ENCODE data around the gene TBC1D21.

TBC1D21 gene

GRCh38 chr15:73924171-73924921, 51.0 kb downstream of the TBC1D21 start:
- TF ChIP-seq JUND (IDR thresholded peaks at IDR 0.05; ENCODE audit: low read depth), result no peak
- DNase-seq (ENCODE audit: low read depth in 1 of 2, low spot score in 1 of 2), result no peak
- in situ Hi-C loops (cut with HindIII; ENCODE audit: low pct_unique_long_range_greater_than_20kb, low sequenced_read_pairs), result no loop called here

GRCh38 chr15:73925848-73926218, 52.5 kb downstream of the TBC1D21 start:
- DNase-seq (ENCODE audit: low read depth in 1 of 2, low spot score in 1 of 2), result no peak
- no peak for TF ChIP-seq JUND (IDR thresholded peaks at IDR 0.05; ENCODE audit: low read depth)
- in situ Hi-C loops (cut with HindIII; ENCODE audit: low pct_unique_long_range_greater_than_20kb, low sequenced_read_pairs), result no loop called here

- TF ChIP-seq JUND (IDR thresholded peaks at IDR 0.05; ENCODE audit: low read depth), result no peak
- in situ Hi-C loops (cut with HindIII; ENCODE audit: low pct_unique_long_range_greater_than_20kb, low sequenced_read_pairs), result no loop called here
- DNase-seq (ENCODE audit: low read depth in 1 of 2, low spot score in 1 of 2), result no peak
These were observed 53.0 kb downstream of the TBC1D21 start, which contains the start of gene LOXL1 for GRCh38 chr15:73926219-73927002. TSS of gene LOXL1 (plus strand) at chr15:73926462. CDS start at chr15:73926784, 322 bp downstream.

- DNase-seq (ENCODE audit: low read depth in 1 of 2, low spot score in 1 of 2), result peak; percentile 58 to 75
- TF ChIP-seq JUND (IDR thresholded peaks at IDR 0.05; ENCODE audit: low read depth), result no peak
- in situ Hi-C loops (cut with HindIII; ENCODE audit: low pct_unique_long_range_greater_than_20kb, low sequenced_read_pairs), result no loop called here
These were observed 53.7 kb downstream of the TBC1D21 start for GRCh38 chr15:73927003-73927475.

- no peak for TF ChIP-seq JUND (IDR thresholded peaks at IDR 0.05; ENCODE audit: low read depth)
- in situ Hi-C loops (cut with HindIII; ENCODE audit: low pct_unique_long_range_greater_than_20kb, low sequenced_read_pairs), result no loop called here
- peak; percentile 81 to 83 for DNase-seq (ENCODE audit: low read depth in 1 of 2, low spot score in 1 of 2)
These were observed 54.3 kb downstream of the TBC1D21 start for GRCh38 chr15:73927476-73928240.

- TF ChIP-seq JUND (IDR thresholded peaks at IDR 0.05; ENCODE audit: low read depth), result no peak
- in situ Hi-C loops (cut with HindIII; ENCODE audit: low pct_unique_long_range_greater_than_20kb, low sequenced_read_pairs), result no loop called here
- no peak for DNase-seq (ENCODE audit: low read depth in 1 of 2, low spot score in 1 of 2)
These were observed 54.8 kb downstream of the TBC1D21 start for GRCh38 chr15:73928241-73928579.

- in situ Hi-C loops (cut with HindIII; ENCODE audit: low pct_unique_long_range_greater_than_20kb, low sequenced_read_pairs), result no loop called here
- DNase-seq (ENCODE audit: low read depth in 1 of 2, low spot score in 1 of 2), result no peak
- TF ChIP-seq JUND (IDR thresholded peaks at IDR 0.05; ENCODE audit: low read depth), result no peak
These were observed 55.7 kb downstream of the TBC1D21 start for GRCh38 chr15:73928971-73929627.

GRCh38 chr15:73930371-73930770, 57.0 kb downstream of the TBC1D21 start:
- in situ Hi-C loops (cut with HindIII; ENCODE audit: low pct_unique_long_range_greater_than_20kb, low sequenced_read_pairs), result no loop called here
- no peak for DNase-seq (ENCODE audit: low read depth in 1 of 2, low spot score in 1 of 2)
- TF ChIP-seq JUND (IDR thresholded peaks at IDR 0.05; ENCODE audit: low read depth), result no peak

GRCh38 chr15:73930790-73931281, 57.5 kb downstream of the TBC1D21 start:
- in situ Hi-C loops (cut with HindIII; ENCODE audit: low pct_unique_long_range_greater_than_20kb, low sequenced_read_pairs), result no loop called here
- TF ChIP-seq JUND (IDR thresholded peaks at IDR 0.05; ENCODE audit: low read depth), result no peak
- no peak for DNase-seq (ENCODE audit: low read depth in 1 of 2, low spot score in 1 of 2)

- in situ Hi-C loops (cut with HindIII; ENCODE audit: low pct_unique_long_range_greater_than_20kb, low sequenced_read_pairs), result no loop called here
- no peak for TF ChIP-seq JUND (IDR thresholded peaks at IDR 0.05; ENCODE audit: low read depth)
- DNase-seq (ENCODE audit: low read depth in 1 of 2, low spot score in 1 of 2), result no peak
These were observed 58.1 kb downstream of the TBC1D21 start for GRCh38 chr15:73931441-73931840.

GRCh38 chr15:73932381-73933191, 59.2 kb downstream of the TBC1D21 start:
- no peak for TF ChIP-seq JUND (IDR thresholded peaks at IDR 0.05; ENCODE audit: low read depth)
- no peak for DNase-seq (ENCODE audit: low read depth in 1 of 2, low spot score in 1 of 2)
- in situ Hi-C loops (cut with HindIII; ENCODE audit: low pct_unique_long_range_greater_than_20kb, low sequenced_read_pairs), result no loop called here

Data from T47D (cell line).